Measurements from ENCODE around the gene NECAB3.
A peak's percentile ranks its signal among the peaks of the same experiment; 100 is the strongest.

The NECAB3 gene

GRCh38 chr20:33674294-33675135 is at the start of gene NECAB3:
Gene NECAB3 (minus strand): TSS chr20:33674428. CDS start chr20:33674352, 76 bp downstream.
- H3K36me3 ChIP-seq (ENCODE audit: control insufficient read depth in 2 of 2, insufficient read depth in 2 of 2, low read length in 2 of 2) = peaks cover 3 to 10% of the 10 kb centered on the region in 2 donors
- H3K4me1 ChIP-seq (ENCODE audit: control insufficient read depth, insufficient read depth, low read length) = peaks cover 52% of the 10 kb centered on the region
- H3K9me3 ChIP-seq (ENCODE audit: control insufficient read depth in 2 of 2, low read length in 2 of 2) = no peaks in the 10 kb centered on the region
- H3K4me3 ChIP-seq (ENCODE audit: low read length in 2 of 2) = peak within 1 kb of the TSS; percentile 70 to 81
- peak within 1 kb of the TSS; percentile 82 to 83 for H3K9ac ChIP-seq (ENCODE audit: low read length in 2 of 2)
- H3K27me3 ChIP-seq (ENCODE audit: control insufficient read depth in 1 of 2, insufficient read depth in 2 of 2, low read length in 2 of 2) = no peaks in the 10 kb centered on the region
- peak within 1 kb of the TSS; percentile 97 for H3K27ac ChIP-seq (ENCODE audit: low read length)

- H3K27ac ChIP-seq (ENCODE audit: low read length) = no peak overlapping the region
- no peaks in the 10 kb centered on the region for H3K27me3 ChIP-seq (ENCODE audit: control insufficient read depth in 1 of 2, insufficient read depth in 2 of 2, low read length in 2 of 2)
- H3K9me3 ChIP-seq (ENCODE audit: control insufficient read depth in 2 of 2, low read length in 2 of 2) = no peaks in the 10 kb centered on the region
- no peak overlapping the region for H3K4me3 ChIP-seq (ENCODE audit: low read length in 2 of 2)
- peaks cover 12% of the 10 kb centered on the region for H3K4me1 ChIP-seq (ENCODE audit: control insufficient read depth, insufficient read depth, low read length)
- no peaks in the 10 kb centered on the region for H3K36me3 ChIP-seq (ENCODE audit: control insufficient read depth in 2 of 2, insufficient read depth in 2 of 2, low read length in 2 of 2)
- no peak overlapping the region for H3K9ac ChIP-seq (ENCODE audit: low read length in 2 of 2)
Observed at GRCh38 chr20:33721391-33722140, 47.3 kb upstream of the NECAB3 start.

GRCh38 chr20:33719989-33720709 is 45.9 kb upstream of the NECAB3 start, which contains the start of gene PXMP4:
Gene PXMP4 (minus strand): TSS chr20:33720310. CDS start chr20:33720207, 103 bp downstream.
- H3K4me1 ChIP-seq (ENCODE audit: control insufficient read depth, insufficient read depth, low read length) = peaks cover 12% of the 10 kb centered on the region
- no peaks in the 10 kb centered on the region for H3K9me3 ChIP-seq (ENCODE audit: control insufficient read depth in 2 of 2, low read length in 2 of 2)
- H3K9ac ChIP-seq (ENCODE audit: low read length in 2 of 2) = peak within 1 kb of the TSS; percentile 75 to 83
- no peaks in the 10 kb centered on the region for H3K36me3 ChIP-seq (ENCODE audit: control insufficient read depth in 2 of 2, insufficient read depth in 2 of 2, low read length in 2 of 2)
- H3K27ac ChIP-seq (ENCODE audit: low read length) = peak within 1 kb of the TSS; percentile 69
- H3K4me3 ChIP-seq (ENCODE audit: low read length in 2 of 2) = peak within 1 kb of the TSS; percentile 88 to 97
- no peaks in the 10 kb centered on the region for H3K27me3 ChIP-seq (ENCODE audit: control insufficient read depth in 1 of 2, insufficient read depth in 2 of 2, low read length in 2 of 2)

- H3K9ac ChIP-seq (ENCODE audit: low read length in 2 of 2) = peak overlapping the region; percentile 75 to 83
- H3K4me1 ChIP-seq (ENCODE audit: control insufficient read depth, insufficient read depth, low read length) = peaks cover 12% of the 10 kb centered on the region
- H3K4me3 ChIP-seq (ENCODE audit: low read length in 2 of 2) = peak overlapping the region; percentile 88 to 97
- H3K36me3 ChIP-seq (ENCODE audit: control insufficient read depth in 2 of 2, insufficient read depth in 2 of 2, low read length in 2 of 2) = peaks cover 0 to 2% of the 10 kb centered on the region in 2 donors
- peak overlapping the region; percentile 69 for H3K27ac ChIP-seq (ENCODE audit: low read length)
- H3K9me3 ChIP-seq (ENCODE audit: control insufficient read depth in 2 of 2, low read length in 2 of 2) = no peaks in the 10 kb centered on the region
- H3K27me3 ChIP-seq (ENCODE audit: control insufficient read depth in 1 of 2, insufficient read depth in 2 of 2, low read length in 2 of 2) = no peaks in the 10 kb centered on the region
Observed at GRCh38 chr20:33719277-33719988, 45.2 kb upstream of the NECAB3 start.

- no peak overlapping the region for H3K4me3 ChIP-seq (ENCODE audit: low read length in 2 of 2)
- H3K4me1 ChIP-seq (ENCODE audit: control insufficient read depth, insufficient read depth, low read length) = peaks cover 12% of the 10 kb centered on the region
- H3K27ac ChIP-seq (ENCODE audit: low read length) = no peak overlapping the region
- H3K27me3 ChIP-seq (ENCODE audit: control insufficient read depth in 1 of 2, insufficient read depth in 2 of 2, low read length in 2 of 2) = no peaks in the 10 kb centered on the region
- peaks cover 15 to 19% of the 10 kb centered on the region in 2 donors for H3K36me3 ChIP-seq (ENCODE audit: control insufficient read depth in 2 of 2, insufficient read depth in 2 of 2, low read length in 2 of 2)
- no peak overlapping the region for H3K9ac ChIP-seq (ENCODE audit: low read length in 2 of 2)
- no peaks in the 10 kb centered on the region for H3K9me3 ChIP-seq (ENCODE audit: control insufficient read depth in 2 of 2, low read length in 2 of 2)
Observed at GRCh38 chr20:33716498-33716897, 42.3 kb upstream of the NECAB3 start.

- H3K27me3 ChIP-seq (ENCODE audit: control insufficient read depth in 1 of 2, insufficient read depth in 2 of 2, low read length in 2 of 2) = no peaks in the 10 kb centered on the region
Observed at GRCh38 chr20:33713865-33714367, 39.7 kb upstream of the NECAB3 start.

GRCh38 chr20:33711446-33711738 is 37.2 kb upstream of the NECAB3 start:
- Histone ChIP-seq H3K4me1 (ENCODE audit: control insufficient read depth, insufficient read depth, low read length) (no peaks in the 10 kb centered on the region), H3K9ac (ENCODE audit: low read length in 2 of 2) (no peak overlapping the region), H3K9me3 (ENCODE audit: control insufficient read depth in 2 of 2, low read length in 2 of 2) (no peaks in the 10 kb centered on the region), H3K27ac (ENCODE audit: low read length) (no peak overlapping the region), H3K36me3 (ENCODE audit: control insufficient read depth in 2 of 2, insufficient read depth in 2 of 2, low read length in 2 of 2) (peaks cover 27 to 38% of the 10 kb centered on the region in 2 donors), H3K4me3 (ENCODE audit: low read length in 2 of 2) (no peak overlapping the region), H3K27me3 (ENCODE audit: control insufficient read depth in 1 of 2, insufficient read depth in 2 of 2, low read length in 2 of 2) (no peaks in the 10 kb centered on the region)

More at GRCh38 chr20:33713865-33714367, 39.7 kb upstream of the NECAB3 start:
- H3K9ac ChIP-seq (ENCODE audit: low read length in 2 of 2) = no peak overlapping the region
- H3K9me3 ChIP-seq (ENCODE audit: control insufficient read depth in 2 of 2, low read length in 2 of 2) = no peaks in the 10 kb centered on the region
- H3K27ac ChIP-seq (ENCODE audit: low read length) = no peak overlapping the region
- peaks cover 20 to 30% of the 10 kb centered on the region in 2 donors for H3K36me3 ChIP-seq (ENCODE audit: control insufficient read depth in 2 of 2, insufficient read depth in 2 of 2, low read length in 2 of 2)
- H3K4me1 ChIP-seq (ENCODE audit: control insufficient read depth, insufficient read depth, low read length) = peaks cover under 1% of the 10 kb centered on the region
- no peak overlapping the region for H3K4me3 ChIP-seq (ENCODE audit: low read length in 2 of 2)

- H3K36me3 ChIP-seq (ENCODE audit: control insufficient read depth in 2 of 2, insufficient read depth in 2 of 2, low read length in 2 of 2) = peaks cover 27 to 38% of the 10 kb centered on the region in 2 donors
- H3K27me3 ChIP-seq (ENCODE audit: control insufficient read depth in 1 of 2, insufficient read depth in 2 of 2, low read length in 2 of 2) = no peaks in the 10 kb centered on the region
Observed at GRCh38 chr20:33710681-33711445, 36.6 kb upstream of the NECAB3 start.

GRCh38 chr20:33709905-33710541 is 35.8 kb upstream of the NECAB3 start:
- peaks cover 27 to 38% of the 10 kb centered on the region in 2 donors for H3K36me3 ChIP-seq (ENCODE audit: control insufficient read depth in 2 of 2, insufficient read depth in 2 of 2, low read length in 2 of 2)
- H3K4me3 ChIP-seq (ENCODE audit: low read length in 2 of 2) = no peak overlapping the region
- no peaks in the 10 kb centered on the region for H3K27me3 ChIP-seq (ENCODE audit: control insufficient read depth in 1 of 2, insufficient read depth in 2 of 2, low read length in 2 of 2)
- H3K9me3 ChIP-seq (ENCODE audit: control insufficient read depth in 2 of 2, low read length in 2 of 2) = no peaks in the 10 kb centered on the region
- H3K4me1 ChIP-seq (ENCODE audit: control insufficient read depth, insufficient read depth, low read length) = no peaks in the 10 kb centered on the region
- H3K27ac ChIP-seq (ENCODE audit: low read length) = no peak overlapping the region
- no peak overlapping the region for H3K9ac ChIP-seq (ENCODE audit: low read length in 2 of 2)

More at GRCh38 chr20:33710681-33711445, 36.6 kb upstream of the NECAB3 start:
- Histone ChIP-seq H3K4me1 (ENCODE audit: control insufficient read depth, insufficient read depth, low read length) (no peaks in the 10 kb centered on the region), H3K4me3 (ENCODE audit: low read length in 2 of 2) (no peak overlapping the region), H3K27ac (ENCODE audit: low read length) (no peak overlapping the region), H3K9me3 (ENCODE audit: control insufficient read depth in 2 of 2, low read length in 2 of 2) (no peaks in the 10 kb centered on the region), H3K9ac (ENCODE audit: low read length in 2 of 2) (no peak overlapping the region)

Data from stomach smooth muscle (tissue), 2 donors.